ENCODE results near the gene NPTX2. TPM values are rescaled to one million over a fixed set of nuclear protein-coding genes. Genes with fewer than 3 reads are reported as not detected.

The NPTX2 gene
- total RNA-seq, 1 donor from 2014 or later = not detected

DNA sequence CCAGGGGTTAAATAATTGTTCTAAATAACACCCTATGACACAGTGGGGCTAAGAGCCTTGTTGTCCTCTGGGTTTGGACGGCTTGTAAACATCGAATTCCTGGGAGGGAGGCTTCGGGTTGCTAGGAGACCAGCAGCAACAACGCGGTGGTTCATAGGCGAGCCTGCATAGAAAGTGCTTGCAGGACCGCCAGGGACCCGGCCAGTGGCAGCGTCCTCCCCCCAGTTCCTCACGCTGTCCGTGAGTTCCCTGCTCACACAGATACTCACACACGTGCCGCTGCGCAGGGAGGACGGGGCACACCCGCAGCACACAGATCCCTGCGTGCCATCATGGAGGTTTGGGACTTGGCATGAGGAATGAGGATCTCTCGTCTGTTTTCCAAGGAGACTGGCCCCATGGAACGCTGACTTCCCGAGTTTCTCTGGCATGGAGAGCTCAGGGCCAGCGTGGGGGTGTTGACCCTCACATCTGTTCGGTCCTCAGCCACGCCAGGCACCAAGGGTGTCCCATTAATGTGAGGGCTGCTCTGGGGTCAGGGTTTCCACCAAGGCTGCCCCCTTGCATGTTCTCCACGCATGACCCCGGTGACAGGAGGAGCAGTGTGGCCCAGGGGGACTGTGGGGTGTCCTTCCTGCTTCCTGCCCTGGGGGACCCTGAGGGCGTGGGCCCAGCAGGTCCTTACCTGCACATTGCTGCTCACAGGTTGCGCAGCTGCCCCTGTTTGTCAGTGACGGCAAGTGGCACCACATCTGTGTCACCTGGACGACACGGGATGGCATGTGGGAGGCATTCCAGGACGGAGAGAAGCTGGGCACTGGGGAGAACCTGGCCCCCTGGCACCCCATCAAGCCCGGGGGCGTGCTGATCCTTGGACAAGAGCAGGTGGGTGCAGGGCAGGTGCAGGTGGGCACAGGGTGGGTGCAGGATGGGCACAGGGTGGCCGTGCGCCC lies 9.7 kb downstream of the NPTX2 start:
- Mint-ChIP-seq H3K27me3 (peaks cover 30% of the 10 kb centered on the region), H3K4me3 (no peak overlapping the region), H3K9me3 (peaks cover 2% of the 10 kb centered on the region), H3K27ac (no peak overlapping the region), H3K36me3 (ENCODE audit: low read depth) (no peaks in the 10 kb centered on the region), H3K4me1 (no peaks in the 10 kb centered on the region)
- ChIA-PET CTCF (no interaction called here), POLR2A (no interaction called here)
- TF ChIP-seq, protein P1, sequence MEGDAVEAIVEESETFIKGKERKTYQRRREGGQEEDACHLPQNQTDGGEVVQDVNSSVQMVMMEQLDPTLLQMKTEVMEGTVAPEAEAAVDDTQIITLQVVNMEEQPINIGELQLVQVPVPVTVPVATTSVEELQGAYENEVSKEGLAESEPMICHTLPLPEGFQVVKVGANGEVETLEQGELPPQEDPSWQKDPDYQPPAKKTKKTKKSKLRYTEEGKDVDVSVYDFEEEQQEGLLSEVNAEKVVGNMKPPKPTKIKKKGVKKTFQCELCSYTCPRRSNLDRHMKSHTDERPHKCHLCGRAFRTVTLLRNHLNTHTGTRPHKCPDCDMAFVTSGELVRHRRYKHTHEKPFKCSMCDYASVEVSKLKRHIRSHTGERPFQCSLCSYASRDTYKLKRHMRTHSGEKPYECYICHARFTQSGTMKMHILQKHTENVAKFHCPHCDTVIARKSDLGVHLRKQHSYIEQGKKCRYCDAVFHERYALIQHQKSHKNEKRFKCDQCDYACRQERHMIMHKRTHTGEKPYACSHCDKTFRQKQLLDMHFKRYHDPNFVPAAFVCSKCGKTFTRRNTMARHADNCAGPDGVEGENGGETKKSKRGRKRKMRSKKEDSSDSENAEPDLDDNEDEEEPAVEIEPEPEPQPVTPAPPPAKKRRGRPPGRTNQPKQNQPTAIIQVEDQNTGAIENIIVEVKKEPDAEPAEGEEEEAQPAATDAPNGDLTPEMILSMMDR (IDR thresholded peaks at IDR 0.05) = no peak
- intact Hi-C loops (cut with micrococcal nuclease) = no loop called here
- no peak for ATAC-seq (ENCODE audit: low read depth)
- DNase-seq = no peak

DNA sequence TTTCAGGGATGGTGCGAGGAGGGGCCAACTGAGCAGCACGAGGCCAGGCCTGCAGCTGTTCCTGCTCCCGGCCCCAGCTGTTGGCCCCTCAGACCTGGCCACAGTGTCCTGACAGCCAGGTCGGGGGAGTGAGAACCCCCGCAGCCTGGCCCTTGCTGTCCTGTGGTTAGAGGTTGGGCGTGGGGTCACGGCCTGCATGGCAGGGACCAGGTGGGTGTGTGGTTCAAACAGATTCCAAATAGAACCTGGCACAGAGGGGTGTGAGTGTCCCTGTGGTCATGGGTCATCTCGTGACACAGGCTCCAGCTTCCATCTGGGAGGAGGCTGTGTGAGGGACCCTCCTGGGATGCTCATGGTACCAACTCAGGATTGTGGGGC lies 10.3 kb downstream of the NPTX2 start:
- peaks cover 9% of the 10 kb centered on the region for H3K9me3 Mint-ChIP-seq
- intact Hi-C loops (cut with micrococcal nuclease) = no loop called here
- ATAC-seq (ENCODE audit: low read depth) (no peak), DNase-seq (no peak)
- H3K4me3 Mint-ChIP-seq = no peak overlapping the region
- H3K4me1 Mint-ChIP-seq = no peaks in the 10 kb centered on the region
- H3K36me3 Mint-ChIP-seq (ENCODE audit: low read depth) = no peaks in the 10 kb centered on the region
- ChIA-PET POLR2A (no interaction called here), CTCF (no interaction called here)
- TF ChIP-seq, protein P1 (IDR thresholded peaks at IDR 0.05) = no peak
- no peak overlapping the region for H3K27ac Mint-ChIP-seq
- peaks cover 27% of the 10 kb centered on the region for H3K27me3 Mint-ChIP-seq

DNA sequence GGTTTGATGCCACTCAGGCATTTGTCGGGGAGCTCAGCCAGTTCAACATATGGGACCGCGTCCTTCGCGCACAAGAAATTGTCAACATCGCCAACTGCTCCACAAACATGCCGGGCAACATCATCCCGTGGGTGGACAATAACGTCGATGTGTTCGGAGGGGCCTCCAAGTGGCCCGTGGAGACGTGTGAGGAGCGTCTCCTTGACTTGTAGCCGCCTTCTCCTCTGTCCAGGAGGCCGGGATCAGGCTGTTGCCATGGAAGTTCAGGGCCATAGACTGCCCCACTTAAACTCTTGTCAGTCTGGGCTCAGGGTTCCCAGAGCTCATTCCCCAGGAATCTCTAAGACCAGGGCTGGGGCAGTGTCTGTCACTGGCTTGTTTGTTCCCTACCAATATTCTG lies 11.3 kb downstream of the NPTX2 start:
- intact Hi-C loops (cut with micrococcal nuclease) = no loop called here
- TF ChIP-seq, protein P1 (IDR thresholded peaks at IDR 0.05) = no peak
- POLR2A ChIA-PET = no interaction called here
- Mint-ChIP-seq H3K27ac (no peak overlapping the region), H3K27me3 (peaks cover 24% of the 10 kb centered on the region), H3K4me1 (no peaks in the 10 kb centered on the region), H3K4me3 (no peak overlapping the region), H3K9me3 (peaks cover 11% of the 10 kb centered on the region), H3K36me3 (ENCODE audit: low read depth) (no peaks in the 10 kb centered on the region)
- ATAC-seq (ENCODE audit: low read depth) (no peak), DNase-seq (no peak)
- CTCF ChIA-PET = no interaction called here

DNA sequence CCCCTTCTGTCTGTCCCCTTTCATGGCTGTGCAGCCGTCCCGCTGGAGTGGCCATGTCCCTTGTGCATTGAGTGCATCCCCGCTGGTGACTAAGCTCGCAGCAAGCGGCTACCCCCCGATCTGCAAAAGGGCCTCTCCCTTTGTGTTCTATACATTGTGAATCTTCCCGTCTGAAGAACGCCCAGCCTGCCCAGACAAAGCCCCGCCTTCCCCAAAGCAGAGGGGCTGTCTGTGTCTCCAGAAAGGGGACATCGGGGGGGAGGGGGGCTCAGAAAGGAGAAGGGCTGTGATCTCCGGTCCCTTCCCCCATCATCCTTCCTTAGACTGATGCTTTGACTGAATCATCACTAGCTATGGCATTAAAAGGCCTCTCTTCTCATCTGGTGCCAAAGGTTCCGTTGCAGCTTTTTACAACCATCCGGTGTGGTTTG lies 11.9 kb downstream of the NPTX2 start:
- TF ChIP-seq, protein P1 (IDR thresholded peaks at IDR 0.05) = no peak

DNA sequence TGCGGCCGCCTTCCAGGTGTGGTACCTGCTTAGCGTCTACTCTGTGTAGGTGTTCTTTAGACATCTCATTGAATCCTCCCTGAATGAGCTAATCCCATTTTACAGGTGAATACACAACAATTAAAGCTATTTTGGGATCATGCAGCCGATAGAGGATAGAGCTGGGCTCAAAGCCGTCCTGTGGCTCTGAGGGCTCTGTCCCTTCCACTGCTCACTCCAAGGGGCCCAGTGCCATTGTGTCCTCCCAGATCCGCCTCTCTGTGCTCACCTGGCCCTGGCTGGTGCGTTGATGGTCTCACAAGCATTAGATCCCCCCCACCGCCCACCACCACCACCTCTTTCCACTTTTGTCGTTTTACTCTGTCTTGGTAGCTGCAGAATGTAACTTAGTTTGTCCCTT lies 13.1 kb downstream of the NPTX2 start:
- Mint-ChIP-seq H3K27ac (no peak overlapping the region), H3K36me3 (ENCODE audit: low read depth) (no peaks in the 10 kb centered on the region), H3K4me3 (no peak overlapping the region), H3K4me1 (no peaks in the 10 kb centered on the region), H3K27me3 (peaks cover 21% of the 10 kb centered on the region), H3K9me3 (peaks cover 11% of the 10 kb centered on the region)
- CTCF ChIA-PET = no interaction called here
- no peak for DNase-seq
- TF ChIP-seq, protein P1 (IDR thresholded peaks at IDR 0.05) = no peak
- POLR2A ChIA-PET = no interaction called here
- intact Hi-C loops (cut with micrococcal nuclease) = no loop called here
- no peak for ATAC-seq (ENCODE audit: low read depth)

More for the DNA sequence above, 11.9 kb downstream of the NPTX2 start:
- H3K27me3 Mint-ChIP-seq = peaks cover 24% of the 10 kb centered on the region
- DNase-seq (no peak), ATAC-seq (ENCODE audit: low read depth) (no peak)
- no peak overlapping the region for H3K4me3 Mint-ChIP-seq
- H3K36me3 Mint-ChIP-seq (ENCODE audit: low read depth) = no peaks in the 10 kb centered on the region
- intact Hi-C loops (cut with micrococcal nuclease) = no loop called here
- H3K9me3 Mint-ChIP-seq = peaks cover 11% of the 10 kb centered on the region
- ChIA-PET POLR2A (no interaction called here), CTCF (no interaction called here)
- no peak overlapping the region for H3K27ac Mint-ChIP-seq
- no peaks in the 10 kb centered on the region for H3K4me1 Mint-ChIP-seq

All from activated B cell treated with CpG ODN at 0.5 μM for 24 hours (primary cell).